ENCODE results near the gene IFT20.

DNA sequence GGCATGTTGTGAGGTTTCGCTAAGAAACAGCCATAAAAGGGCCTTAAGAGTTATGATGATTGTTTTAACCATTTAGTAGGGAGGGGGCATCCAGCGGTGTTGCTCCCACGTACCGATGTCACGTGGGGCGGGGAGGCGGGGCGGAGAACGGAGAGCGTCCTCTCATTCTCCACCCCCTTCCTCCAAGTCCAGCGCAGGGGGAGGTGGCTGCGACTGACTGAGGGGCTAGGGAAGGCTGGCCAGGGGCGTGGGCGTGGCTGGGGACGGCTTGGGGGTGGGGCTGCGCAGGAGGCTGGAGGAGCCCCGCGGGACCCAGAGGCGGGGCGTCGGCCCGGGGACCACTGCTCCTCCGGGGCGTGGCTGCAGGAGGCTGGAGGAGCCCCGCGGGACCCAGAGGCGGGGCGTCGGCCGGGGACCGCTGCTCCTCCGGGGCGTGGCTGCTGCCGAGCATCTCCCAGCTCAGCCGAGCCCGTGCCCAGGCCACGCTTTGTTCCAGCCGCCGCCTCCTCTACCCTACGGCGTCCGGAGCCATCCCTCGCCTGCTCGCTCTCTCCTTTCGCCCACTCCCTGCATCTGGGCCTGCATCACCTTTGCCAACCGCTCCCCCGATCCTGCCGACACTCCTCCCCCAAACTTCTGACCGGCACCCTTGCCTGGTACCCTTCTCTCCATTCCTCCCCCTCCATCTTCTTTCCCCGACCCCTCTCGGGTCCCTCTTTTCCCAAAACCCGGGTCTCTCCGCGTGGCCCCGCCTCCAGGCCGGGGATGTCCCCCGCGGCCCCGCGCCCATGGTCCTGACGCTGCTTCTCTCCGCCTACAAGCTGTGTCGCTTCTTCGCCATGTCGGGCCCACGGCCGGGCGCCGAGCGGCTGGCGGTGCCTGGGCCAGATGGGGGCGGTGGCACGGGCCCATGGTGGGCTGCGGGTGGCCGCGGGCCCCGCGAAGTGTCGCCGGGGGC, 36.3 kb upstream of the IFT20 start, which contains the start of gene SARM1:
- TF ChIP-seq, protein P1, sequence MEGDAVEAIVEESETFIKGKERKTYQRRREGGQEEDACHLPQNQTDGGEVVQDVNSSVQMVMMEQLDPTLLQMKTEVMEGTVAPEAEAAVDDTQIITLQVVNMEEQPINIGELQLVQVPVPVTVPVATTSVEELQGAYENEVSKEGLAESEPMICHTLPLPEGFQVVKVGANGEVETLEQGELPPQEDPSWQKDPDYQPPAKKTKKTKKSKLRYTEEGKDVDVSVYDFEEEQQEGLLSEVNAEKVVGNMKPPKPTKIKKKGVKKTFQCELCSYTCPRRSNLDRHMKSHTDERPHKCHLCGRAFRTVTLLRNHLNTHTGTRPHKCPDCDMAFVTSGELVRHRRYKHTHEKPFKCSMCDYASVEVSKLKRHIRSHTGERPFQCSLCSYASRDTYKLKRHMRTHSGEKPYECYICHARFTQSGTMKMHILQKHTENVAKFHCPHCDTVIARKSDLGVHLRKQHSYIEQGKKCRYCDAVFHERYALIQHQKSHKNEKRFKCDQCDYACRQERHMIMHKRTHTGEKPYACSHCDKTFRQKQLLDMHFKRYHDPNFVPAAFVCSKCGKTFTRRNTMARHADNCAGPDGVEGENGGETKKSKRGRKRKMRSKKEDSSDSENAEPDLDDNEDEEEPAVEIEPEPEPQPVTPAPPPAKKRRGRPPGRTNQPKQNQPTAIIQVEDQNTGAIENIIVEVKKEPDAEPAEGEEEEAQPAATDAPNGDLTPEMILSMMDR (IDR thresholded peaks at IDR 0.05 in 4 of 5, conservative IDR thresholded peaks at IDR 0.05 in 1 of 5): no peak
- no peak for TF ChIP-seq POLR2A (IDR thresholded peaks at IDR 0.05)

All from gastrocnemius medialis (tissue), 4 donors.